GM10847 (cell line): ENCODE results near the gene DDX28.
"Not testable (repeated sequence)": the region's sequence is repeated elsewhere in the genome, so short reads cannot be mapped to it uniquely, and the experiment has no call there.

ENCODE experiments used
- POLR2A ChIP-seq: IDR thresholded peaks from 2 replicates; pipeline ENCODE4 v1.6.1; 2011; ENCODE audit not compliant: insufficient read length; ENCODE audit errors: extremely low read depth

DDX28 gene

DNA sequence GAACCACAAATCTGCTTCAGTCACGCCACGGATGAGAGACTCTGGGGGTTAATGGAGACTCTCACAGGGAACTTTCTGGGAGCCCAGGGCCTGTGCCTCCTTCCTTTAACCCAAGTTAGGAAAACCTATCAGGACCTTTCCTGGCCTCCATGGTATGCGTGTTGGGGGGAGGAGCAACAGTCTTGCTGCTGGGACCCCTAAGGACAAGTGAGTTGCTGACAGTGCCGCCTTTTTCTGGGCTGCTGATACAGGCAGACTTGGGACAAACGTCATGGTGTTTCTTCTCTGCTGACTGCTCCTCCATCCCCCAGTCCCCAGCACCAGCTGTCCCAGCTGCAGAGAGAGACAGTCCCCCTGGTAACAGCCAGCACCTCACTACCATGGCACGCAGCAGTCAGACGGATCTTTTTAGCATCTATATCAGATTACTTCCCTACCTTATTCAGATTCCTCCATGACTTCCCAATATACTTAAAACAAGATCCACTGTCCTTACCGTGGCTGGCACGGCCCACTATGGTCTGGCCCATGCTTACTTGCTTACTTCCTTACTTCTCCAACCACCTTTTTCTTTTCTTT, 13.8 kb downstream of the DDX28 start:
- TF ChIP-seq POLR2A, result no peak

DNA sequence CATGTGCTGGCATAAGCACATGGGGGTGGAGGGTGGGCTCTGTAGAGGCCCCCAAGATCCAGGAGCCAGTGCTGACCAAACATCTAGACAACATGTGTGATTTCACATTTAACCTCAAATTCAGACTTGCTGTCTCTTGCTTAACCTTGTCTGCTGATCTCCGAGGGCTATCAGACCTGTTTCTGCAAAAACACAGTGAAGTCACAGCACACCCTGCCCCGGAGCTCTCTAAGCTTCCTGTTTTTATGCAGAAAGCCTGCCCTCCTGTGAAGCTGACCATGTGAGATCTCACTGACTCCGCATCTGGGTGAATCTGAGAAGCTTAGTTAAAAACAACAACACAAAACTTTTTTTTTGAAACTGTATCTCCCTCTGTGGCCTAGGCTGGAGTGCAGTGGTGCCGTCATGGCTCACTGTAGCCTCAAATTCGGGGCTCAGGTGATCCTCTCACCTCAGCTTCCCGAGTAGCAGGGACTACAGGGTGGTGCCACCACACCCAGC, 17.2 kb downstream of the DDX28 start:
- TF ChIP-seq POLR2A, result no peak

DNA sequence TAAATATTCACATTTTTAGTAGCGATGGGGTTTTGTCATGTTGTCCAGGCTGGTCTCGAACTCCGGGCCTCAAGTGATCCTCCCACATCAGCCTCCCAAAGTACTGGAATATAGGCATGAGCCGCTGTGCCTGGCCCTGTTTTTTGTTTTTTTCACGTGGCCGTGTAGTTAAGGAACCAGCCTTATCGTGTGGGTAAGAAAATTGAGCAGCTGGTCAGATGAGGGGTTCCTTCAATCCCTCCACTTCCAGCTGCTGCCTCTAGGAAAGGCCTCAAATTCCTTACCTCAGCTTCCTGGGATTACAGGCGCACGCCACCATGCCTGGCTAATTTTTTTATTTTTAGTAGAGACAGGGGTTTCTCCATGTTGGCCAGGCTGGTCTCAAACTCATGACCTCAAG, 17.8 kb downstream of the DDX28 start:
- TF ChIP-seq POLR2A, result no peak

DNA sequence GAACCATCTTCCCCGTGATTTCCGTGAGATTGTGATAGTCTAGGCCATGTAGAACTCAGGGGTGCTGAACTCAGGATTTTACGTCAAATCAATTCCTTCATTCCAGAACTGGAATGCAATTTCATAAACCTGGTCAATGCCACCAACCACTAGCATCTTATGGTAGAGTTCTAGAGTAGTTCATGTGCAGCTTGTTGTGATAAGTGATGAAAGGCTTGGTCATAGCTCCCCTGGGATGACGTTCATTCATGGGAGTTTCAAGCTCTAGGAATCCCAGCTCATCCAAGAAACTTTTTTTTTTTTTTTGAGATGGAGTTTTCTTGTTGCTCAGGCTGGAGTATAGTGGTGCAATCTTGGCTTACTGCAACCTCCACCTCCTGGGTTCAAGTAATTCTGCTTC, 20.0 kb downstream of the DDX28 start:
- no peak for TF ChIP-seq POLR2A

DNA sequence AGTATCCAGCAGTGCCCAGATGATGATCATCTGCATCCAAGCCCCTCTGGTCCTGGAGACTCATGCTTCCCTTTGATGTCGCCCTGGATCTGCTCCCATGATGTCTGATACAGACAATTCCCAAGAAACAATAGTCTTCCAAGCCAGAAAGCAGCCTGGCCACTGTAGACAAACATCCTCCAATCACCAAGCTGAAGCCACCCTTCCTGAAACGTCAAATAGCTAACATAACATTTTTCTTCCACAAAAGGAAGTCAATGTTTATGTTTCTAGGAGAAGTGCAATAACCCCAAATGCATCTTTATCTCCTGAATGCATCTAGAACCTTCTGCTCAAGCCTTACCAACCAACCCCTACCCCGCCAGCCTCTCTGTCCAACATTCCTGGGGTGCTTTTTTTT, 22.6 kb downstream of the DDX28 start:
- no peak for TF ChIP-seq POLR2A

DNA sequence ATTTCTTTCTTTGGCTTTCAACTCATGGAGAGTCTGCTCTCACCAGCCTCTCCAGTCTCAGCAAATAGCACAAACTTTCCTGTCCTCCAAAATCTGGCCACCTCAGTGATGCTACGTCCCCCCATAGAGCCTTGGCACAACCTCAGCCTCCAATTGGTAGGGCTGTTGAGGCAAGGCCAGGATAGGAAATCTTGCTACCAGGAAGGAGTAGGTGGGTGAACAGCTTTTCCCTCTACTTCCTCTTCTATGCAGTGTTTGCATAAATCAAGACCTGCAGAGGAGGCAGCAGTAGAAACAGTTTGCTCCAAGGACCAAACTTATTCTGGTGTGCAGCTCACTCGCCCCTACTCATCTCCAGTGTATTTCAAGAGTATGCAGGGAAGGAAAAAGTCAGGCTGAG, 23.0 kb downstream of the DDX28 start:
- TF ChIP-seq POLR2A, result no peak

DNA sequence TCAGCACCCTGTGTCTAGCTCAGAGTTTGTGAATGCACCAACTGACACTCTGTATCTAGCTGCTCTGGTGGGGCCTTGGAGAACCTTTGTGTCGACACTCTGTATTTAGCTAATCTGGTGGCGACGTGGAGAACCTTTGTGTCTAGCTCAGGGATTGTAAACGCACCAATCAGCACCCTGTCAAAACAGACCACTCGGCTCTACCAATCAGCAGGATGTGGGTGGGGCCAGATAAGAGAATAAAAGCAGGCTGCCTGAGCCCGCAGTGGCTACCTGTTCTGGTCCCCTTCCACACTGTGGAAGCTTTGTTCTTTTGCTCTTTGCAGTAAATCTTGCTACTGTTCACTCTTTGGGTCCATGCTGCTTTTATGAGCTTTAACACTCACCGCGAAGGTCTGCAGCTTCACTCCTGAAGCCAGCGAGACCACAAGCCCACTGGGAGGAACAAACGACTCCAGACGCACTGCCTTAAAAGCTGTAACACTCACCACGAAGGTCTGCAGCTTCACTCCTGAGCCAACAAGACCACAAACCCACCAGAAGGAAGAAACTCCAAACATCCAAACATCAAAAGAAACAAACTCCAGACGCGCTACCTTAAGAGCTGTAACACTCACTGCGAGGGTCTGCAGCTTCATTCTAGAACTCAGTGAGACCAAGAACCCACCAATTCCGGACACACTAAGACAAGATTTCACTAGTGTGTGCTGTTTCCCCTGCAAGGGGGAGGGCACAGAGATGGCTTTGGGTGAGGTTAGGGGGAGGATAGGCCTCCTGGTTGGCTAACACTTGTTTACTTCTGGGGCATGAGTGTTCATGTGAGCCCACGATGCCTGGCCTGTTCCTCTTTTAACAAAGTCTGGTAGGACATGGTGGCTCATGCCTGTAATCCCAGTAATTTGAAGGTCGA, 24.0 kb downstream of the DDX28 start, which contains the start of gene DPEP2:
Gene DPEP2 (minus strand): TSS at position 706 of the 910 bp plus-strand sequence. CDS start 6,272 bp downstream, outside the sequence.
- not testable (repeated sequence) for TF ChIP-seq POLR2A

DNA sequence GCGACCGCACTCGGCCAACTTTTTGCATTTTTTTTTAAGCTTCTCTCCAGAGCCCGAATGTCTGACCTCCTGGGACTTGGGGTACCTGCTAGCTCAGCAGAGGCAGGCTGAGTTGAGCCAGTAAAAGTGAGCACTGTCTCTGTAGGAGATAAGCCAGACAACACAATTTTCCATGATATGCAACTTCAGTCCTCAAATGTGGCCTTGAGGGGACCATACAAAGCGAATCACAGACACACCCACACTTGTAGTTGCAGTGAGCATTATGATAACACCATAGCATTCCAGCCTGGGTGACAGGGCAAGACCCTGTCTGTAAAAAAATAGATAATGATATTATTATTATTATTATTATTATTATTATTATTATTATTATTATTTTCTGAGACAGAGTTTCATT, 26.4 kb downstream of the DDX28 start:
- no peak for TF ChIP-seq POLR2A

DNA sequence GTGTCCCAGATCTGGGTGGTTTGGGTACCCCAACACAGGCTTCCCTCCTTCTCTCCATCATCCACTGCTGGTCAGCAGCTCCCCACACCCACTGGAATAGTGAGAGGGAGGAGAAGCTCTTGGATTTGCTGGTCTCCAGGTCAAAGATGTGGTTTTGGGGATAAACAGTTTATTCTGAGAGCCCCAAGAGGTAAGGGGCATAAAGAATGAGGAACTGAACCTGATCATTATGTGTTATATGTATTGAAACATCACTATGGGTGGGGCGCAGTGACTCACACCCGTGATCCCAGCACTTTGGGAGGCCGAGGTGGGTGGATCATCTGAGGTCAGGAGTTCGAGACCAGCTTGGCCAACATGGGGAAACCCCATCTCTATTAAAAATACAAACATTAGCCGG, 27.6 kb downstream of the DDX28 start:
- no peak for TF ChIP-seq POLR2A

DNA sequence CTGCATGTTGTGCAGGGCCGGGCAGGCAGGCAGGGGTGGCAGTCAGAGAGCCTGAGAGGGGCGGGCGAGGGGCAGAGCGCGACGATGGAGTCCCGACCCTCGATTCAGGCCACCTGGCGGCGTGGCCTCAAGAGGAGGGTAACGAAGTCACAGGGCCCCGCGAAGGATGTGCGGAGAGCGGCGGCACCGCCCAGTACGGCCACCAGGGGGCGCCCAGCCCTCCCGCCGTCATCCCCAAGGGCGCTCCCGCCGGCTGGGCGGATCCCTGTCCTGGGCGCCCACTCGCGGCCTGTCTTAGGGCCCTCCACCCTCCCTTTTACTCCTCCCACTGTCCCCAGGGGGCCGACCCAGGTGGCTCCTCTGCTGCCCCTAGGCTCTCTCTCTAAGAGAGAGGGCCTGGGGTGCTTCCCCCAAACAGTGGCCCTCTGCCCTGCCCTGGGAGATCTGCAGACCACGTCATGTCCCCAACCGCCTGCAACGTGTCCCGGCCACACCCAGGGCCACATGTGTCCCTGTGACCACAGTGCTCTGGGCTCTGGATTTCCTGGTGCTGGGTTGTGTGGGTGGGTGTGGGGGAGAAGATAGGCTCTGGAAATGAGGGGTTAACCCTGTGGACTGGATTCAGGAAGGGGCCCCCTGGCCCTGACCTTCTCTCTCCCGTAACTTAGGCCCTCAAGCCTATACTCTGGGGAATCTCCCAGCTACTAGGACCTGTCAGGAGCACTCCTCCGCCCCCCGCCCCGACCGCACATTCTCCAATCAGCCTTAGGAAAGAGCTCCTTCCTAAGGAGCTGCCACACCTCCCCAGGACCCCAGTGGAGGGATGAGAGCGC, 29.6 kb downstream of the DDX28 start:
- TF ChIP-seq POLR2A, result no peak

DNA sequence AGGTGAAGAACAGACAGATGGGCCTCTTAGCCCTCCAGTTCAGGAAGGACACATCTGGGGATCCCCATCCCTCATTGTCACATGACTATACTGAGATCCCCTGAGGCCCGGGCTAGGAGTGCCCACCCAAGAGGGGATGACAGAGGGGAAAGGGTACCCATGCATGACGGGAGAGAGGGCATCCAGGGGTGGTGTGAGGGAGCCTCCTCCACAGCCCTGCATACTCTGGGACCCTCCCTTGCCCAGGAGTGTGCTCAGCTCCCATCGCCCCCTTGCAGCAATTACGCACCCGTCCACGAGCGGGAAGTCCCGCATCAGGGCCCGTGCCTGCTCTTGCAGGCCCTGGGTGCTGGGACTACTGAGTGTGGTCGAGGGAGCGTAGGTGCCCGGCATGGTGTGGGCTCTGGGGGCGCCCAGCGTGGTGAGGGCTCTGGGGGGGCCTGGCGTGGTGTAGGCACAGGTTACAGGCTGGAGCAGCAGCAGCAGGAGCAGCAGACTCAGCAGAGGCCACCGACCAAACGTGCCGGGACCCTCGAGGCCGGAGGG, 30.3 kb downstream of the DDX28 start:
- TF ChIP-seq POLR2A, result no peak

DNA sequence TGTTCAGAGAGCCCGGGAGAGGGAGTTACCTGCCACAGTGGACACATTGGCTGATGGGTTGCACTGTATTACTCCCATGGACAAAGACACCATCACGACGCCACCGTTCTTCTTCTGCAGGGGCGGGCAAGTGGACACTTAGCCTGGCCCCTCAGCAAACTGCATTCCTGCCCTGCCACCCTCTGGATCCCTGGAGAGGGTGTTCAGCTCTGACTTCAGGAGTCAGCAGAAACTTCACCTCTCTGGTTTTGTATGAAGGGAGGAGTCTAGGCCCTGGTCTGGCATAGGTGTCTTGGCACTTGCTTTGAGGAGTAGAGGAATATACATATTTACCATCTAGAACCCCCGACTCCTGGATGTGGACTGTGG, 33.0 kb downstream of the DDX28 start:
- no peak for TF ChIP-seq POLR2A

DNA sequence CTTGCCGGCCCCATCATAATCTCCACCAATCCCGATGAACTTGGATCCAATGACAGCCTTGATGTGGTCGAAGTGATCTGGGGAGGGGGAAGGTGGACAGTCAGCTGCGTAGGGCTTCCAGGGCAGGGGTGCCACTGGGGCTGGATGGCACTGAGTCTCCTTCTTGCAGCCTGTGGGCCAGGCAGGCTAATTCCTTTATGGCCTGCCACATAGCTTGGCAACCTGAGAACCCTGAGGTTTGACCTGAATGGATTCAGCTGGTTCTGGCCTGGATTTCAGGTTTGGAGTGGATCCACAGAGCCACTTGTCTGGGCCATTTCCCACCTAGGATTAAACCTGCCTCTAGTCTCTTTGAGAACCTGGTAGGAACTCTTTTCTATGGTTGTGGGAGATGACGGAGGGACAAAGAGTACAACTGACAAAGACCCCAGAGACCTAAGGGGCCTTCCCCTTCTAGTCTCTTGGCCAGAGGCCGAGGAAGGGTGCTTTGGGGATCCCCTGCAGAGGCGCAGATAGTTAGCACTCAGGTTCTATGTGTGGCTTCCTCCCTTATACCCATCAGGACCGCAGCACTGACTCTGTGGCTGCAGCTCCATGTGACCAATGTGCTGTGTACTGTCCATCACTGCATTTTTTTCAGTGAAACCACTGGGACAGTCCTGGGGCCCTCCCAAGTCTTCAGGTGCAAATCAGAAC, 33.6 kb downstream of the DDX28 start:
- no peak for TF ChIP-seq POLR2A

DNA sequence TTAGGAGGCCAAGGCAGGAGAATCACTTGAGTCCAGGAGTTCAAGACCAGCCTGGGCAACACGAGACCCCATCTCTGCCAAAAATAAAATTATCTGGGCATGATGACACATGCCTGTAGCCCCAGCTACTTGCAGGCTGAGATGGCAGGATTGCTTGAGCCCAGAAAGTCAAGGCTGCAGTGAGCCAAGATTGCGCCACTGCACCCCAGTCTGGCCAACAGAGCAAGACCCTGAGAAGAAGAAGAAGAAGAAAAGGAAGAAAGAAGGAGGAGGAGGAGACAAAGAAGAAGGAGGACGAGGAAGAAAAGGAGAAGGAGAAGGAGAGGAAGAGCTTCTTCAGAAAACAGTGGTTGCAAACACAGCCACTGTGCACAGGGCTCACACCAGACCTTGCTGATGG, 34.4 kb downstream of the DDX28 start:
- no peak for TF ChIP-seq POLR2A
